Stimulated activated naive CD8-positive, alpha-beta T cell treated with anti-CD3 and anti-CD28 coated beads, Interleukin-15, amount 100 ng/mL, for 72 hours (primary cell): ENCODE measurements around the gene EMP2.

ENCODE experiments used
- ATAC-seq: fragments of 150-1000 bp; cut with Tn5 transposase; 2 replicates; pipeline ENCODE4 v1.10.0; 2021; ENCODE audit warnings: mild to moderate bottlenecking, moderate library complexity
- DNase-seq, 2 donors: peaks; one replicate each; pipeline ENCODE4 v3.0.0; 2021 to 2022
- H3K27ac Mint-ChIP-seq, 2 donors: one replicate each; pipeline ENCODE4 v1.8.0; 2022; ENCODE audit warnings: mild to moderate bottlenecking in 2 of 2, mixed read lengths in 2 of 2, moderate library complexity in 2 of 2
- H3K27me3 Mint-ChIP-seq: one replicate; pipeline ENCODE4 v1.8.0; 2022; ENCODE audit warnings: mixed read lengths
- H3K4me1 Mint-ChIP-seq: one replicate; pipeline ENCODE4 v1.8.0; 2022; ENCODE audit warnings: mild to moderate bottlenecking, mixed read lengths
- H3K4me3 Mint-ChIP-seq, 2 donors: one replicate each; pipeline ENCODE4 v1.8.0; 2022; ENCODE audit warnings: mild to moderate bottlenecking in 2 of 2, mixed read lengths in 2 of 2, moderate library complexity in 1 of 2
- H3K9me3 Mint-ChIP-seq, 2 donors: one replicate each; pipeline ENCODE4 v1.8.0; 2022; ENCODE audit warnings: mixed read lengths in 2 of 2

EMP2 gene

GRCh38 chr16:10531582-10531981, 48.8 kb downstream of the EMP2 start:
- DNase-seq: no peak
- H3K27me3 Mint-ChIP-seq: no peaks in the 10 kb centered on the region
- ATAC-seq: no peak
- H3K4me1 Mint-ChIP-seq: peaks cover 5% of the 10 kb centered on the region
- H3K4me3 Mint-ChIP-seq: no peak overlapping the region
- no peaks in the 10 kb centered on the region for H3K9me3 Mint-ChIP-seq
- H3K27ac Mint-ChIP-seq: no peak overlapping the region

- Mint-ChIP-seq H3K4me3 (no peak overlapping the region), H3K27ac (no peak overlapping the region), H3K4me1 (no peaks in the 10 kb centered on the region), H3K9me3 (no peaks in the 10 kb centered on the region), H3K27me3 (no peaks in the 10 kb centered on the region)
- no peak for DNase-seq
- ATAC-seq: no peak
Measured at GRCh38 chr16:10530685-10531084, 49.7 kb downstream of the EMP2 start.

- DNase-seq (no peak), ATAC-seq (no peak)
- Mint-ChIP-seq H3K4me1 (no peaks in the 10 kb centered on the region), H3K27ac (peak overlapping the region; percentile 19 to 46), H3K27me3 (no peaks in the 10 kb centered on the region), H3K9me3 (no peaks in the 10 kb centered on the region), H3K4me3 (no peak overlapping the region)
Measured at GRCh38 chr16:10529895-10530669, 50.3 kb downstream of the EMP2 start.

- Mint-ChIP-seq H3K27me3 (no peaks in the 10 kb centered on the region), H3K4me3 (no peak overlapping the region), H3K27ac (no peak overlapping the region), H3K9me3 (no peaks in the 10 kb centered on the region), H3K4me1 (no peaks in the 10 kb centered on the region)
- no peak for ATAC-seq
- DNase-seq: no peak
Measured at GRCh38 chr16:10528635-10529034, 51.8 kb downstream of the EMP2 start.

- no peaks in the 10 kb centered on the region for H3K9me3 Mint-ChIP-seq
- ATAC-seq: no peak
- DNase-seq: no peak
- H3K4me1 Mint-ChIP-seq: no peaks in the 10 kb centered on the region
- H3K4me3 Mint-ChIP-seq: no peak overlapping the region
- no peaks in the 10 kb centered on the region for H3K27me3 Mint-ChIP-seq
- H3K27ac Mint-ChIP-seq: peak overlapping the region in 1 of 2 donors; percentile 24
Measured at GRCh38 chr16:10526962-10527361, 53.4 kb downstream of the EMP2 start.

- no peaks in the 10 kb centered on the region for H3K4me1 Mint-ChIP-seq
- no peak for DNase-seq
- H3K4me3 Mint-ChIP-seq: no peak overlapping the region
- no peaks in the 10 kb centered on the region for H3K9me3 Mint-ChIP-seq
- peaks cover 5% of the 10 kb centered on the region for H3K27me3 Mint-ChIP-seq
- ATAC-seq: no peak
- no peak overlapping the region for H3K27ac Mint-ChIP-seq
Measured at GRCh38 chr16:10525214-10525825, 55.1 kb downstream of the EMP2 start.

GRCh38 chr16:10522966-10523365, 57.4 kb downstream of the EMP2 start:
- Mint-ChIP-seq H3K4me1 (no peaks in the 10 kb centered on the region), H3K27ac (no peak overlapping the region), H3K9me3 (no peaks in the 10 kb centered on the region), H3K4me3 (no peak overlapping the region), H3K27me3 (peaks cover 12% of the 10 kb centered on the region)
- no peak for DNase-seq
- ATAC-seq: no peak

GRCh38 chr16:10521681-10522274, 58.6 kb downstream of the EMP2 start:
- peaks cover 12% of the 10 kb centered on the region for H3K27me3 Mint-ChIP-seq
- H3K27ac Mint-ChIP-seq: no peak overlapping the region
- no peak overlapping the region for H3K4me3 Mint-ChIP-seq
- ATAC-seq (peak; percentile 53), DNase-seq (peak; percentile 24 to 37)
- no peaks in the 10 kb centered on the region for H3K9me3 Mint-ChIP-seq
- H3K4me1 Mint-ChIP-seq: no peaks in the 10 kb centered on the region

GRCh38 chr16:10520869-10521578, 59.4 kb downstream of the EMP2 start:
- DNase-seq (no peak), ATAC-seq (no peak)
- no peaks in the 10 kb centered on the region for H3K9me3 Mint-ChIP-seq
- no peak overlapping the region for H3K27ac Mint-ChIP-seq
- peaks cover 12% of the 10 kb centered on the region for H3K27me3 Mint-ChIP-seq
- H3K4me3 Mint-ChIP-seq: no peak overlapping the region
- H3K4me1 Mint-ChIP-seq: no peaks in the 10 kb centered on the region

GRCh38 chr16:10519929-10520868, 60.2 kb downstream of the EMP2 start:
- DNase-seq: no peak
- ATAC-seq: no peak
- H3K4me3 Mint-ChIP-seq: no peak overlapping the region
- no peaks in the 10 kb centered on the region for H3K4me1 Mint-ChIP-seq
- H3K27me3 Mint-ChIP-seq: peaks cover 12% of the 10 kb centered on the region
- peak overlapping the region in 1 of 2 donors; percentile 87 for H3K27ac Mint-ChIP-seq
- H3K9me3 Mint-ChIP-seq: no peaks in the 10 kb centered on the region

GRCh38 chr16:10519297-10519696, 61.1 kb downstream of the EMP2 start:
- no peaks in the 10 kb centered on the region for H3K9me3 Mint-ChIP-seq
- DNase-seq: no peak
- peaks cover 12% of the 10 kb centered on the region for H3K27me3 Mint-ChIP-seq
- no peak overlapping the region for H3K4me3 Mint-ChIP-seq
- no peaks in the 10 kb centered on the region for H3K4me1 Mint-ChIP-seq
- no peak for ATAC-seq
- H3K27ac Mint-ChIP-seq: no peak overlapping the region

- Mint-ChIP-seq H3K4me3 (no peak overlapping the region), H3K27me3 (peaks cover 12% of the 10 kb centered on the region), H3K27ac (no peak overlapping the region), H3K9me3 (no peaks in the 10 kb centered on the region), H3K4me1 (no peaks in the 10 kb centered on the region)
- ATAC-seq: no peak
- no peak for DNase-seq
Measured at GRCh38 chr16:10518479-10519041, 61.8 kb downstream of the EMP2 start.

- no peaks in the 10 kb centered on the region for H3K9me3 Mint-ChIP-seq
- no peak for ATAC-seq
- H3K4me3 Mint-ChIP-seq: no peak overlapping the region
- peaks cover 12% of the 10 kb centered on the region for H3K27me3 Mint-ChIP-seq
- H3K4me1 Mint-ChIP-seq: no peaks in the 10 kb centered on the region
- H3K27ac Mint-ChIP-seq: no peak overlapping the region
- DNase-seq: no peak
Measured at GRCh38 chr16:10517868-10518267, 62.5 kb downstream of the EMP2 start.

GRCh38 chr16:10514369-10515055, 65.9 kb downstream of the EMP2 start:
- ATAC-seq (no peak), DNase-seq (peak; percentile 33 to 40)
- Mint-ChIP-seq H3K27ac (no peak overlapping the region), H3K9me3 (no peaks in the 10 kb centered on the region), H3K4me3 (no peak overlapping the region), H3K4me1 (no peaks in the 10 kb centered on the region), H3K27me3 (no peaks in the 10 kb centered on the region)
